Esophagus squamous epithelium (tissue), 5 donors: ENCODE measurements around the gene DOK6. TPM values are rescaled to one million over a fixed set of nuclear protein-coding genes. Genes with fewer than 3 reads are reported as not detected.

Source experiments
- DNase-seq: peaks from one replicate; lab custom pipeline; 2025; lab: John Stamatoyannopoulos, UW
- H3K27ac ChIP-seq, 4 donors: fragments of 200-600 bp; sonication (generic); one replicate each; pipeline ENCODE4 v1.5.1; 2016 to 2019; ENCODE audit warnings: mild to moderate bottlenecking in 1 of 4
- H3K27me3 ChIP-seq, 4 donors: fragments of 200-600 bp; sonication (generic); 1 replicate in 3 of 4; 2 replicates in 1 of 4; pipeline versions ENCODE4 v1.5.1 to v1.6.0; 2017 to 2021; ENCODE audit warnings: antibody characterized with exemption in 1 of 4
- H3K36me3 ChIP-seq, 3 donors: fragments of 200-600 bp; sonication (generic); one replicate each; pipeline ENCODE4 v1.5.1; 2016 to 2019
- H3K4me1 ChIP-seq, 3 donors: fragments of 200-600 bp; sonication (generic); one replicate each; pipeline ENCODE4 v1.5.1; 2017 to 2019
- H3K4me3 ChIP-seq, 4 donors: fragments of 200-600 bp; sonication (generic); 1 replicate in 3 of 4; 2 replicates in 1 of 4; pipeline ENCODE4 v1.5.1; 2016 to 2019; ENCODE audit warnings: mild to moderate bottlenecking in 2 of 4, moderate library complexity in 1 of 4
- H3K9me3 ChIP-seq, 3 donors: fragments of 200-600 bp; sonication (generic); one replicate each; pipeline ENCODE4 v1.5.1; 2016 to 2019
- POLR2A ChIP-seq, 4 donors: fragments of 450-650 bp; IDR thresholded peaks; one replicate each; pipeline ENCODE4 v1.6.1; 2017; ENCODE audit warnings: antibody characterized with exemption in 4 of 4, mild to moderate bottlenecking in 4 of 4, moderate library complexity in 3 of 4
- WGBS, 2 donors: methylation state at CpG; one replicate each; pipeline ENCODE4 v1.1.5; 2018; 5-methylcytosine and 5-hydroxymethylcytosine counted together
- intact Hi-C: fragments of 100-400 bp; cut with DNase I; formaldehyde crosslinking; loops from one replicate; pipeline ENCODE4 v1.15.0; 2022
- total RNA-seq, 4 donors: library from RNA; depleted of rRNA; stranded (reverse); fragments of >200 nt; gene quantifications; one replicate each; pipeline ENCODE4 v1.1.0, GENCODE V29; 2016
- TF ChIP-seq, protein P1 (sequence below), 6 experiments: fragments of 450-650 bp in 4 of 6; fragments of 200-600 bp in 2 of 6; sonication (generic) in 2 of 6; IDR thresholded peaks; one replicate each; pipeline ENCODE4 v1.5.1; 2016 to 2019; ENCODE audit warnings: antibody characterized with exemption in 6 of 6, mild to moderate bottlenecking in 4 of 6, moderate library complexity in 4 of 6
- donor health status: DM: yes; HTN: yes; CAD: no.

Gene DOK6
- total RNA-seq, 4 donors from 2014 or later = 0.57 to 0.88 TPM; not detected in 2

DNA sequence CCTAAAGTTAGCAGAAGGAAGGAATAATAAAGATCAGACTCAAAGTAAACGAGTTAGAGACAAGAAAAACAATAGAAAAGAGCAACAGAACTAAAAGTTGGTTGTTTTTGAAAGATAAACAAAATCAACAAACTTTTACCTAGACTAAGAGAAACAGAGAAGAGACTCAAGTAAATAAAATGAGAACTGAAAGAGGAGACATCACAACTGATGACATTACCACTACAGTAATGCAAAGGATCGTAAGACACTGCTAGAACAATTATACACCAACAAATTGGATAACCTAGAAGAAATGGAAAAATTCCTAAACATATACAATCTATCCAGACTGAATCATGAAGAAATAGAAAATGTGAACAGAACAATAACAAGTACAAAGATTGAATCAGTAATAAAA is 407.7 kb downstream of the DOK6 start:
- intact Hi-C loops = no loop called here
- Histone ChIP-seq H3K27ac (no peak overlapping the region), H3K4me1 (no peaks in the 10 kb centered on the region), H3K4me3 (no peak overlapping the region), H3K36me3 (no peaks in the 10 kb centered on the region), H3K9me3 (no peaks in the 10 kb centered on the region), H3K27me3 (no peaks in the 10 kb centered on the region)
- DNase-seq = no peak
- 42 to 60% methylated on average over 2 of the region's 2 CpGs for WGBS, 2 donors
- no peak for TF ChIP-seq POLR2A (IDR thresholded peaks at IDR 0.05)
- TF ChIP-seq, protein P1, sequence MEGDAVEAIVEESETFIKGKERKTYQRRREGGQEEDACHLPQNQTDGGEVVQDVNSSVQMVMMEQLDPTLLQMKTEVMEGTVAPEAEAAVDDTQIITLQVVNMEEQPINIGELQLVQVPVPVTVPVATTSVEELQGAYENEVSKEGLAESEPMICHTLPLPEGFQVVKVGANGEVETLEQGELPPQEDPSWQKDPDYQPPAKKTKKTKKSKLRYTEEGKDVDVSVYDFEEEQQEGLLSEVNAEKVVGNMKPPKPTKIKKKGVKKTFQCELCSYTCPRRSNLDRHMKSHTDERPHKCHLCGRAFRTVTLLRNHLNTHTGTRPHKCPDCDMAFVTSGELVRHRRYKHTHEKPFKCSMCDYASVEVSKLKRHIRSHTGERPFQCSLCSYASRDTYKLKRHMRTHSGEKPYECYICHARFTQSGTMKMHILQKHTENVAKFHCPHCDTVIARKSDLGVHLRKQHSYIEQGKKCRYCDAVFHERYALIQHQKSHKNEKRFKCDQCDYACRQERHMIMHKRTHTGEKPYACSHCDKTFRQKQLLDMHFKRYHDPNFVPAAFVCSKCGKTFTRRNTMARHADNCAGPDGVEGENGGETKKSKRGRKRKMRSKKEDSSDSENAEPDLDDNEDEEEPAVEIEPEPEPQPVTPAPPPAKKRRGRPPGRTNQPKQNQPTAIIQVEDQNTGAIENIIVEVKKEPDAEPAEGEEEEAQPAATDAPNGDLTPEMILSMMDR (IDR thresholded peaks at IDR 0.05) = no peak

DNA sequence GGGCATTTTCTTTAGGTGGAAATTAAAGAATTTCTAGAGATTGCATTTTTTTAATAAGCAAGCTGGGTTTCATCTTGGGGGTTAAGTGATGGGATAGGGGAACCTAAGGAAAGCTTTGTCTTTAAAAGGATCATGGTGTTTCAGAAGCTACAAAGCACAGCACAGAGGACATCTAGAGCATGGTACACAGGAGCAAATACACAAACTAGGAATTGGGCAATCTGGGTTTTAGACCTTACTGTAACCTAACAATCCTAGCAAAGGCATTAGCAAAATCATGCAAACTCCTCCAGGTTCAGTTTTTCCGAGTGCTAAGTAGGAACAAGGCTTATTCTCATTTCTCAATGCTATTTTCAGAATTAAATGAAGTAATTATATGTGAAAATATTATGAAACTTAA is 412.9 kb downstream of the DOK6 start:
- WGBS, 2 donors = 29 to 36% methylated on average over 1 of the region's 1 CpG
- no peak for TF ChIP-seq POLR2A (IDR thresholded peaks at IDR 0.05)
- TF ChIP-seq, protein P1 (IDR thresholded peaks at IDR 0.05) = no peak
- no peak overlapping the region for H3K27ac ChIP-seq
- intact Hi-C loops = no loop called here
- no peaks in the 10 kb centered on the region for H3K4me1 ChIP-seq
- no peaks in the 10 kb centered on the region for H3K9me3 ChIP-seq
- no peaks in the 10 kb centered on the region for H3K27me3 ChIP-seq
- no peak for DNase-seq
- H3K4me3 ChIP-seq = no peak overlapping the region
- H3K36me3 ChIP-seq = no peaks in the 10 kb centered on the region

DNA sequence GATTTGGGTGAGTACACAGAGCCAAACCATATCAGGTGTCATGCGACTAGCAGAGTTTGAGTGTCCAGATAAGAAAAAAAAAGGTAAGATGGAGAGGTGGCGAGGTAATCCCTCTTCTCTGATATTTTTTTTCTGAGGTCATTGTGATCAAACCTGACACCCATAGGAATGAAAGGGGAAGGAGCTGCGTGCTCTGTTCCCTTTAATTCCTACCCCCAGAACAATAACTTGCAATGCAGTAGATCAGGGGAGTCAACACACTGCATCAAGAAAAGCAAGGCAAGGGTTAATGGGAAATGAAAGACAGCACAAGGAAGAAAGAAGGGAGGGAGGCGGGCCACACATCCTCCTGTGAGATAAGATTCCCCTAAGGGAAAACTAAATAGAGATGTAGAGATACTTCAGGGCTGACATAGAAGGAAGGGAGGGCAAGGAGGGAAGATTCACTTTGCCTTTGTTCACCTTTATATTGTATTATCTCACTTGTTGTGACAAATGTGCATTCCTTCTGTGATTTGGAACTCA is 414.2 kb downstream of the DOK6 start:
- intact Hi-C loops = no loop called here
- Histone ChIP-seq H3K4me1 (no peaks in the 10 kb centered on the region), H3K9me3 (no peaks in the 10 kb centered on the region), H3K27ac (no peak overlapping the region), H3K27me3 (no peaks in the 10 kb centered on the region), H3K36me3 (no peaks in the 10 kb centered on the region), H3K4me3 (no peak overlapping the region)
- TF ChIP-seq POLR2A (IDR thresholded peaks at IDR 0.05) = no peak
- TF ChIP-seq, protein P1 (IDR thresholded peaks at IDR 0.05) = no peak
- DNase-seq = no peak
- WGBS, 2 donors = 51 to 55% methylated on average over 4 of the region's 4 CpGs

DNA sequence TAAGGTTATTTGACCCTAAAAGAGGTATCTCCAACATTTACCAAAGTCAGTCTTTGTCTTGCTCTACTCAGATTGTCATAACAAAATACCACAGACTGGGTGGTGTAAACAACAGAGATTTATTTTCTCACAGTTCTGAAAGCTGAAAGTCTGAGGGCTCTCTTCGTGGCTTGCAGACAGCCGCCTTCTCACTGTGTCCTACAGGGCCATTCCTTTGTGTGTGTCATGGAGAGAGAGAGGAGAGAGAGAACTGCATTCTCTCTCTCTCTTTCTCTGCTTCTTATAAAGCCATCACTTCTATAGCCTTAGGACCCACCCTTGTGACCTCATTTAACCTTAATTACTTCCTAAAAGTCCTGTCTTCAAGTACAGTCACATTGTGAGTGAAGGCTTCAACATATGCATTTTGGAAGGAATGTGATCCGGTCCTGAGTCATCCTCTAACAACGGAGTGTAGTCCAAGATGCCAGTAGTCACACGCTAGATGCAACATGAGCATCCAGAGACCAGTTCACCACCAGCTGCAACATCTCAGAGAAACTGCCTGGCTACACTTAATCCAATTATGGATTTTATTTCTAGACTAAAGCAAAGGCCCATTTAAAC is 416.8 kb downstream of the DOK6 start:
- Histone ChIP-seq H3K4me3 (no peak overlapping the region), H3K27me3 (no peaks in the 10 kb centered on the region), H3K9me3 (no peaks in the 10 kb centered on the region), H3K36me3 (no peaks in the 10 kb centered on the region), H3K27ac (no peak overlapping the region), H3K4me1 (no peaks in the 10 kb centered on the region)
- DNase-seq = no peak
- WGBS, 2 donors = 47 to 73% methylated on average over 5 of the region's 5 CpGs
- intact Hi-C loops = no loop called here
- TF ChIP-seq, protein P1 (IDR thresholded peaks at IDR 0.05) = no peak
- TF ChIP-seq POLR2A (IDR thresholded peaks at IDR 0.05) = no peak

DNA sequence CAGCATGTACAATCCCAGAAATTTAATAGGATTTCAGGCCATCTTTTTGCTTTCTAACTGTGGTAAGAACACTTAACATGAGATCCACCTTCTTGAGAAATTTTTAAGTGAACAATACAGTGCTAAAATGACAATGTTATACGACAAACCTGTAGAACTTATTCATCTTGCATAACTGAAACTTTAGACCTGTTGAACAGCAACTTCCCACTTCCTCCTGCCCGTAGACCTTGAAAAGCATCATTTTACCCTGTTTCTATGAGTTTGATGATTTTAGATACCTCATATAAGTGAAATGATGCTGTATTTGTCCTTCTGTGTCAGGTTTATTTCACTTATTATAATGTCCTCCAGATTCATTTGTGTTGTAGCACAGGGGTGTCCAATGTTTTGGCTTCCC is 418.8 kb downstream of the DOK6 start:
- Histone ChIP-seq H3K9me3 (no peaks in the 10 kb centered on the region), H3K27ac (no peak overlapping the region), H3K36me3 (no peaks in the 10 kb centered on the region), H3K27me3 (no peaks in the 10 kb centered on the region), H3K4me3 (no peak overlapping the region), H3K4me1 (no peaks in the 10 kb centered on the region)
- DNase-seq = no peak
- intact Hi-C loops = no loop called here
- WGBS, 2 donors = 57 to 64% methylated on average over 2 of the region's 2 CpGs
- TF ChIP-seq, protein P1 (IDR thresholded peaks at IDR 0.05) = no peak
- no peak for TF ChIP-seq POLR2A (IDR thresholded peaks at IDR 0.05)
